ENCODE data around the gene PRKCB. TPM values are rescaled to one million over a fixed set of nuclear protein-coding genes. Genes with fewer than 3 reads are reported as not detected.
"Not testable (repeated sequence)": the region's sequence is repeated elsewhere in the genome, so short reads cannot be mapped to it uniquely, and the experiment has no call there.

PRKCB gene
- total RNA-seq, 4 donors from 2014 or later: 0.29 to 9.5 (median 2.9) TPM

GRCh38 chr16:24228514-24228913, 392.7 kb downstream of the PRKCB start:
- Histone ChIP-seq H3K9me3 (no peaks in the 10 kb centered on the region), H3K27me3 (no peaks in the 10 kb centered on the region), H3K4me3 (no peak overlapping the region), H3K4me1 (no peaks in the 10 kb centered on the region), H3K27ac (no peak overlapping the region), H3K36me3 (no peaks in the 10 kb centered on the region)
- intact Hi-C loops (cut with DNase I; ENCODE audit: low total_unique reads): no loop called here
- DNase-seq: no peak
- no peak for TF ChIP-seq POLR2A (IDR thresholded peaks at IDR 0.05)
- TF ChIP-seq CTCF (IDR thresholded peaks at IDR 0.05): no peak

- no peak for DNase-seq
- no peak overlapping the region for H3K27ac ChIP-seq
- no peaks in the 10 kb centered on the region for H3K27me3 ChIP-seq
- no peaks in the 10 kb centered on the region for H3K36me3 ChIP-seq
- no peaks in the 10 kb centered on the region for H3K4me1 ChIP-seq
- TF ChIP-seq CTCF (IDR thresholded peaks at IDR 0.05) (no peak), POLR2A (IDR thresholded peaks at IDR 0.05) (no peak)
- intact Hi-C loops (cut with DNase I; ENCODE audit: low total_unique reads): no loop called here
- no peaks in the 10 kb centered on the region for H3K9me3 ChIP-seq
- H3K4me3 ChIP-seq: no peak overlapping the region
Observed at GRCh38 chr16:24232936-24233335, 397.2 kb downstream of the PRKCB start.

GRCh38 chr16:24234737-24235136, 399.0 kb downstream of the PRKCB start:
- Histone ChIP-seq H3K36me3 (no peaks in the 10 kb centered on the region), H3K27me3 (no peaks in the 10 kb centered on the region), H3K27ac (no peak overlapping the region), H3K4me1 (no peaks in the 10 kb centered on the region), H3K9me3 (no peaks in the 10 kb centered on the region), H3K4me3 (no peak overlapping the region)
- intact Hi-C loops (cut with DNase I; ENCODE audit: low total_unique reads): no loop called here
- no peak for DNase-seq
- TF ChIP-seq POLR2A (IDR thresholded peaks at IDR 0.05): no peak
- no peak for TF ChIP-seq CTCF (IDR thresholded peaks at IDR 0.05)

GRCh38 chr16:24235806-24236205, 400.0 kb downstream of the PRKCB start:
- Histone ChIP-seq H3K27me3 (no peaks in the 10 kb centered on the region), H3K4me1 (no peaks in the 10 kb centered on the region), H3K36me3 (no peaks in the 10 kb centered on the region), H3K27ac (no peak overlapping the region), H3K4me3 (no peak overlapping the region), H3K9me3 (no peaks in the 10 kb centered on the region)
- TF ChIP-seq POLR2A (IDR thresholded peaks at IDR 0.05) (no peak), CTCF (IDR thresholded peaks at IDR 0.05) (no peak)
- DNase-seq: no peak
- intact Hi-C loops (cut with DNase I; ENCODE audit: low total_unique reads): no loop called here

GRCh38 chr16:24238846-24239245, 403.1 kb downstream of the PRKCB start:
- H3K36me3 ChIP-seq; H3K4me3 ChIP-seq; H3K4me1 ChIP-seq; intact Hi-C loops (cut with DNase I; ENCODE audit: low total_unique reads); H3K27ac ChIP-seq; H3K9me3 ChIP-seq; DNase-seq; H3K27me3 ChIP-seq: not testable (repeated sequence)

GRCh38 chr16:24246911-24247607, 411.3 kb downstream of the PRKCB start:
- TF ChIP-seq CTCF (IDR thresholded peaks at IDR 0.05) (no peak), POLR2A (IDR thresholded peaks at IDR 0.05) (no peak)
- DNase-seq: no peak
- H3K36me3 ChIP-seq: no peaks in the 10 kb centered on the region
- H3K27me3 ChIP-seq: no peaks in the 10 kb centered on the region
- H3K9me3 ChIP-seq: no peaks in the 10 kb centered on the region
- no peak overlapping the region for H3K4me3 ChIP-seq
- intact Hi-C loops (cut with DNase I; ENCODE audit: low total_unique reads): no loop called here
- H3K4me1 ChIP-seq: no peaks in the 10 kb centered on the region
- no peak overlapping the region for H3K27ac ChIP-seq
